Fibroblast of lung (primary cell): ENCODE data around the gene C2orf74.

Experiments used
- CTCF ChIP-seq, 2 donors: IDR thresholded peaks in 1 of 2; conservative IDR thresholded peaks in 1 of 2; 1 replicate in 1 of 2; 2 replicates in 1 of 2; pipeline ENCODE4 v1.5.1; 2011 to 2012; ENCODE audit warnings: low read length in 2 of 2, control low read depth in 1 of 2, inconsistent platforms in 1 of 2, low read depth in 1 of 2, mild to moderate bottlenecking in 1 of 2
- EZH2 ChIP-seq: IDR thresholded peaks from 2 replicates; pipeline ENCODE4 v1.5.1; 2012; ENCODE audit warnings: low read length, control low read depth, mild to moderate bottlenecking; ENCODE audit errors: missing control alignments

GRCh38 chr2:61173116-61173515 is 11.1 kb downstream of the C2orf74 start:
- no peak for TF ChIP-seq CTCF (conservative IDR thresholded peaks at IDR 0.05 in 1 of 2, IDR thresholded peaks at IDR 0.05 in 1 of 2; ENCODE audit: low read depth in 1 of 2, low read length in 2 of 2)
- no peak for TF ChIP-seq EZH2
